ENCODE results near the gene AMER3.

GRCh38 chr2:130786076-130786475 lies 30.7 kb downstream of the AMER3 start:
- no peak for TF ChIP-seq TCF12 (IDR thresholded peaks at IDR 0.05)
- TF ChIP-seq POLR2AphosphoS5 (IDR thresholded peaks at IDR 0.05; ENCODE audit: low read depth, low read length): no peak
- TF ChIP-seq YY1 (IDR thresholded peaks at IDR 0.05; ENCODE audit: low read depth): no peak

All from SK-N-SH (cell line).